ENCODE measurements around the gene SLC30A2.

DNA sequence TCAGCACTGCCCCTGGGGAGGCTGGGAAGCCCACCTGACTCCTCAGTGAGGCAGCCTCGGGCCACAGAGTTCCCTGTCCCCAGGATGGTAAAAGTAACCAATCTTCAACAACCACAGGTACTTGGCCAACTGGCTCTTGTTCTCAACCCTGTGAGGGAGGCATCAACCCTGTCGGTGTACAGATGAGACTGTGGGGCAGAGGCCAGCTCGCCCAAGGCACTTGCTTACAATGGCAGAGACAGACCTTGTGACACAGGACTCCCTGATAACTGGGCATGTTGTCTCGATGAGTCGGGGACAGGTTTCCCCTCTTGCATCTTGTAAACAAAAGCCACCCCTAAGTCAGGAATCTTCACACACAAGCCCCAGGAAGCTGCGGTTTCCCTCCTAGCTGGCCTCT, 8.0 kb downstream of the SLC30A2 start:
- no peak for TF ChIP-seq CTCF (IDR thresholded peaks at IDR 0.05; ENCODE audit: low read depth, low read length, missing input control)
- no peak for TF ChIP-seq HNF4A (conservative IDR thresholded peaks at IDR 0.05)
- no peak for TF ChIP-seq YY1 (IDR thresholded peaks at IDR 0.05)
- TF ChIP-seq MAX (IDR thresholded peaks at IDR 0.05) = no peak
- TF ChIP-seq, protein P1, sequence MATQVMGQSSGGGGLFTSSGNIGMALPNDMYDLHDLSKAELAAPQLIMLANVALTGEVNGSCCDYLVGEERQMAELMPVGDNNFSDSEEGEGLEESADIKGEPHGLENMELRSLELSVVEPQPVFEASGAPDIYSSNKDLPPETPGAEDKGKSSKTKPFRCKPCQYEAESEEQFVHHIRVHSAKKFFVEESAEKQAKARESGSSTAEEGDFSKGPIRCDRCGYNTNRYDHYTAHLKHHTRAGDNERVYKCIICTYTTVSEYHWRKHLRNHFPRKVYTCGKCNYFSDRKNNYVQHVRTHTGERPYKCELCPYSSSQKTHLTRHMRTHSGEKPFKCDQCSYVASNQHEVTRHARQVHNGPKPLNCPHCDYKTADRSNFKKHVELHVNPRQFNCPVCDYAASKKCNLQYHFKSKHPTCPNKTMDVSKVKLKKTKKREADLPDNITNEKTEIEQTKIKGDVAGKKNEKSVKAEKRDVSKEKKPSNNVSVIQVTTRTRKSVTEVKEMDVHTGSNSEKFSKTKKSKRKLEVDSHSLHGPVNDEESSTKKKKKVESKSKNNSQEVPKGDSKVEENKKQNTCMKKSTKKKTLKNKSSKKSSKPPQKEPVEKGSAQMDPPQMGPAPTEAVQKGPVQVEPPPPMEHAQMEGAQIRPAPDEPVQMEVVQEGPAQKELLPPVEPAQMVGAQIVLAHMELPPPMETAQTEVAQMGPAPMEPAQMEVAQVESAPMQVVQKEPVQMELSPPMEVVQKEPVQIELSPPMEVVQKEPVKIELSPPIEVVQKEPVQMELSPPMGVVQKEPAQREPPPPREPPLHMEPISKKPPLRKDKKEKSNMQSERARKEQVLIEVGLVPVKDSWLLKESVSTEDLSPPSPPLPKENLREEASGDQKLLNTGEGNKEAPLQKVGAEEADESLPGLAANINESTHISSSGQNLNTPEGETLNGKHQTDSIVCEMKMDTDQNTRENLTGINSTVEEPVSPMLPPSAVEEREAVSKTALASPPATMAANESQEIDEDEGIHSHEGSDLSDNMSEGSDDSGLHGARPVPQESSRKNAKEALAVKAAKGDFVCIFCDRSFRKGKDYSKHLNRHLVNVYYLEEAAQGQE (IDR thresholded peaks at IDR 0.05) = no peak
- no peak for TF ChIP-seq ZBTB33 (IDR thresholded peaks at IDR 0.05)
- no peak for TF ChIP-seq RAD21 (IDR thresholded peaks at IDR 0.05)
- TF ChIP-seq NR2F2 (IDR thresholded peaks at IDR 0.05) = no peak
- TF ChIP-seq TAF1 (conservative IDR thresholded peaks at IDR 0.05) = no peak
- no peak for TF ChIP-seq GABPA (IDR thresholded peaks at IDR 0.05 in 1 of 2, conservative IDR thresholded peaks at IDR 0.05 in 1 of 2)
- TF ChIP-seq FOXA1 (IDR thresholded peaks at IDR 0.05) = no peak
- TF ChIP-seq, protein P2, sequence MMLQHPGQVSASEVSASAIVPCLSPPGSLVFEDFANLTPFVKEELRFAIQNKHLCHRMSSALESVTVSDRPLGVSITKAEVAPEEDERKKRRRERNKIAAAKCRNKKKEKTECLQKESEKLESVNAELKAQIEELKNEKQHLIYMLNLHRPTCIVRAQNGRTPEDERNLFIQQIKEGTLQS (IDR thresholded peaks at IDR 0.05) = no peak
- no peak for TF ChIP-seq EGR1 (IDR thresholded peaks at IDR 0.05; ENCODE audit: low read depth in 2 of 2)
- TF ChIP-seq SP1 (IDR thresholded peaks at IDR 0.05) = no peak
